Neutrophil (primary cell): ENCODE measurements around the gene HS3ST6.

Experiments used
- H3K27ac ChIP-seq: fragments of 200-600 bp; sonication (generic); 2 replicates; pipeline ENCODE4 v1.5.1; 2016; ENCODE audit warnings: mild to moderate bottlenecking, moderate library complexity
- H3K27me3 ChIP-seq: fragments of 200-600 bp; sonication (generic); 2 replicates; pipeline ENCODE4 v1.6.0; 2016; ENCODE audit warnings: mild to moderate bottlenecking
- H3K36me3 ChIP-seq: fragments of 200-600 bp; sonication (generic); 2 replicates; pipeline ENCODE4 v1.5.1; 2017
- H3K4me1 ChIP-seq, 2 experiments: fragments of 200-600 bp in 1 of 2; sonication (generic) in 1 of 2; 1 replicate in 1 of 2; 2 replicates in 1 of 2; pipeline versions ENCODE4 v1.5.1 to v1.6.1; 2013 to 2016; ENCODE audit warnings: low read depth in 1 of 2, low read length in 1 of 2, mild to moderate bottlenecking in 1 of 2, moderate library complexity in 1 of 2; ENCODE audit not compliant: control insufficient read depth in 1 of 2, insufficient read depth in 1 of 2
- H3K4me3 ChIP-seq, 2 experiments: fragments of 200-600 bp in 1 of 2; sonication (generic) in 1 of 2; 1 replicate in 1 of 2; 2 replicates in 1 of 2; pipeline ENCODE4 v1.5.1; 2013 to 2016; ENCODE audit warnings: low read depth in 1 of 2, low read length in 1 of 2, mild to moderate bottlenecking in 1 of 2, moderate library complexity in 1 of 2
- H3K9me3 ChIP-seq: fragments of 200-600 bp; sonication (generic); 2 replicates; pipeline ENCODE4 v1.5.1; 2016
- TF ChIP-seq, protein P1 (sequence below): fragments of 200-600 bp; sonication (generic); IDR thresholded peaks from 2 replicates; pipeline ENCODE4 v1.5.1; 2016; ENCODE audit warnings: antibody characterized with exemption

Gene HS3ST6

DNA sequence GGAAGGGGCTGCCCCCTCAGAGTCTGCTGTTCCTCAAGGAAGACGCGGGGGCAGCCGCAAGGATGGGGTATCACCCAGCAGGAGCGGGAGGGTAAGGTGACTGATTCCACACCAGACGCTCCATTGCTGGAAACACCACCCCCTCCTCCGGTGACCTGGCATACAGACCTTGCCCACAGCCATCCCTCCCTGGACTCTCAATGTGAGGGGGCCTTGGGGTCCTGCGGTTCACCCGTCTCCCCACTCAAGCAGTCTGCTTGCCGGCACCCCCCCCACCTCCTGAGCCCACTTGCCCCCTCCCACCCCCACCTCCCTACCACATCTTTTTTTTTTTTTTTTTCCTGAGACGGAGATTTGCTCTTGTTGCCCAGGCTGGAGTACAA, 12.1 kb upstream of the HS3ST6 start:
- no peaks in the 10 kb centered on the region for H3K27me3 ChIP-seq
- TF ChIP-seq, protein P1, sequence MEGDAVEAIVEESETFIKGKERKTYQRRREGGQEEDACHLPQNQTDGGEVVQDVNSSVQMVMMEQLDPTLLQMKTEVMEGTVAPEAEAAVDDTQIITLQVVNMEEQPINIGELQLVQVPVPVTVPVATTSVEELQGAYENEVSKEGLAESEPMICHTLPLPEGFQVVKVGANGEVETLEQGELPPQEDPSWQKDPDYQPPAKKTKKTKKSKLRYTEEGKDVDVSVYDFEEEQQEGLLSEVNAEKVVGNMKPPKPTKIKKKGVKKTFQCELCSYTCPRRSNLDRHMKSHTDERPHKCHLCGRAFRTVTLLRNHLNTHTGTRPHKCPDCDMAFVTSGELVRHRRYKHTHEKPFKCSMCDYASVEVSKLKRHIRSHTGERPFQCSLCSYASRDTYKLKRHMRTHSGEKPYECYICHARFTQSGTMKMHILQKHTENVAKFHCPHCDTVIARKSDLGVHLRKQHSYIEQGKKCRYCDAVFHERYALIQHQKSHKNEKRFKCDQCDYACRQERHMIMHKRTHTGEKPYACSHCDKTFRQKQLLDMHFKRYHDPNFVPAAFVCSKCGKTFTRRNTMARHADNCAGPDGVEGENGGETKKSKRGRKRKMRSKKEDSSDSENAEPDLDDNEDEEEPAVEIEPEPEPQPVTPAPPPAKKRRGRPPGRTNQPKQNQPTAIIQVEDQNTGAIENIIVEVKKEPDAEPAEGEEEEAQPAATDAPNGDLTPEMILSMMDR = no peak
- peaks cover 9% of the 10 kb centered on the region for H3K36me3 ChIP-seq
- peak overlapping the region; percentile 93 for H3K27ac ChIP-seq
- H3K4me1 ChIP-seq = peaks cover 58 to 63% of the 10 kb centered on the region in 2 experiments
- no peaks in the 10 kb centered on the region for H3K9me3 ChIP-seq
- peak overlapping the region; percentile 65 to 89 for H3K4me3 ChIP-seq

DNA sequence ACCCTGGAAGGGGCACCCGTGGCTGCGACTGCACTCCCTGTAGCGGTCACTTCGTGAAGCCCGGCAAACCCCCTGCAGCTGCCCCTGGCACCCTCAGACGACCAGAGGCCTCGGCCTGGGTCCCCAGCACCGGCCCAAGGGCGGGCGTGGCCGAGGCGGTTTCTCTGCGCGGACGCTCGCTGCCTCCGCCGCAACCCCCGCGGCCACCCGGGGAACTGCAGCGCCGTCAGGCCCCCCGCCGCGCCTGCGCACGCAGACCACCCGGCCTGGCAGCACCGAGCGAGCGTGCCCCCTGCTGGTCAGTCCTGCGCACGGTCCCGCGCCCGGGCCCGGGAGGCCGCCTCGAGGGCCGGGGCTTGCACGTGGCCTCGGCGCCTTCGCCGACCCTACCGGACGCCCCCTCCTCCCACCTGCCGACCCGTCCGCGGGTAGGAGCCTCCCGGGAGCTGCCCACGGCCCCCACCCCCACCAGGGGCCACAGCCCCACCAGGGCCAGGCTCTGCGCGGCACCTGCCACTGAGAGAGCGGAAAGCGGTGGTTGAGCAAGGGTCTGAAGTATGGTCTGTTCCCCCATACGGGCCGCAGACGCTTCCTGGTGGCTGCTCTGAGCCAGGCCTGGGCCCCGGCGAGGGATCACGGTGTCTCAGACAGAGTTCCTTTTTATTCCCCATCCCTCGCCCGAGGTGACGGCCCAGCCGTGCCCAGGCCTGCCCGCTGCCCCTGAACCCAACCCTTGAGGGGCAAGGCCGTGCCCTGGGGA, 11.5 kb upstream of the HS3ST6 start:
- Histone ChIP-seq H3K4me1 (peaks cover 52 to 58% of the 10 kb centered on the region in 2 experiments), H3K36me3 (peaks cover 3% of the 10 kb centered on the region), H3K4me3 (peak overlapping the region; percentile 65 to 89), H3K27ac (peak overlapping the region; percentile 93), H3K9me3 (no peaks in the 10 kb centered on the region), H3K27me3 (peaks cover 3% of the 10 kb centered on the region)
- TF ChIP-seq, protein P1 = peak; percentile 100

DNA sequence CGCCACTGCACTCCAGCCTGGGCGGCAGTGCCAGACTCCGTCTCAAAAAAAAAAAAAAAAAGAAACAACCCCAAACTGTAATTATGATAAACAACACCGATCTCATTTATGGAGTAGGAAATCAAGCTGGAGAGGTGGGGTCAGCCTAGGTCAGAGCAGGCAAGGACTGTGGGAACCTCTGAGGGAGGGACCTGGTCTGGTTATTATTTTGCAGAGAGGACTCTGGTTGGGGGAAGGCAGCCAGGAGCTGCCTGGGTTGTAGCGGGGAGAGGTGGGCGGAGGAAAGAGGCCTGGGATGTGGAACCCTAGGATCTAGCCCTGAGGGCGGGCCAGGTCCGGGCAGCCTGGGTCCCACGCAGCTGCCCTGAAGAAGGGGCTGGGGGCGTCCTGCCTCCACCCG, 10.9 kb upstream of the HS3ST6 start:
- no peaks in the 10 kb centered on the region for H3K36me3 ChIP-seq
- TF ChIP-seq, protein P1 = no peak
- H3K9me3 ChIP-seq = no peaks in the 10 kb centered on the region
- peak overlapping the region; percentile 65 to 89 for H3K4me3 ChIP-seq
- peaks cover 10% of the 10 kb centered on the region for H3K27me3 ChIP-seq
- H3K4me1 ChIP-seq = peaks cover 46 to 51% of the 10 kb centered on the region in 2 experiments
- peak overlapping the region; percentile 93 for H3K27ac ChIP-seq

DNA sequence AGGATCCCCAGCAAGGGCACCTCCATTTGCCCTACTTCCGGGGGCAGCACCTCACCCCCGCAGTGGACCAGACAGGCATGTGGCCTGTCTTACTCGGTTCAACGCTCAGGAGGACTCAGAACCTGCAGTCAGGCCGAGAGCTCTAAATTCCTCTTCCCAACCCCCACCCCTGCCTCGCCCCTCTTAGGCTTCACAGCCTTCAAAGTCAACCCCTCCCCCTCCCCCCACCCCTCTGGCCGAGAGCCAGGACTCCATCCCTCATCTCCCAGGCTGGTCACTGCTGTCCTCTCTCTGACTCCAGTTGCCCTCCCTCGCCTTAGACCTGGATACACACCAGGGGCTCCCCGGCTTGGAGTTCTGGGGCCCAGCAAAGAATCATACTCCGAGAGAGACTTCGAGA, 8.1 kb upstream of the HS3ST6 start:
- Histone ChIP-seq H3K4me1 (peaks cover 23% of the 10 kb centered on the region in 2 experiments), H3K27ac (no peak overlapping the region), H3K4me3 (no peak overlapping the region), H3K9me3 (no peaks in the 10 kb centered on the region), H3K36me3 (no peaks in the 10 kb centered on the region), H3K27me3 (peaks cover 38% of the 10 kb centered on the region)
- TF ChIP-seq, protein P1 = no peak

DNA sequence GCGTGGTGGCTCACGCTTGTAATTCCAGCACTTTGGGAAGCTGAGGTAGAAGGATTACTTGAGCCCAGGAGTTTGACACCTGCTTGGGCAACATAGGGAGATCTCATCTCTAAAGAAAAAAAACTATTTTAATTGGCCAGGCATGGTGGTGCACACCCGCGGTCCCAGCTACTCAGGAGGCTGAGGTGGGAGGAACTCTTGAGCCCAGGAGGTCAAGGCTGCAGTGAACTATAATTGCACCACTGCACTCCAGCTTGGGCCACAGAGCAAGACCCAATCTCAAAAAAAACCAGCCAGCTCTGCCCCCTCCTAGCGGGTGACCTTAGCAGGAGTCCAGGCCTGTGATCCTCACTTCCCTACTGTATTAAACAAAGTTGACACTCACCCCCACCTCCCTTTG, 5.9 kb upstream of the HS3ST6 start:
- Histone ChIP-seq H3K27me3 (peaks cover 60% of the 10 kb centered on the region), H3K9me3 (no peaks in the 10 kb centered on the region), H3K36me3 (no peaks in the 10 kb centered on the region), H3K4me3 (no peak overlapping the region), H3K4me1 (peaks cover under 1 to 6% of the 10 kb centered on the region in 2 experiments), H3K27ac (no peak overlapping the region)
- TF ChIP-seq, protein P1 = no peak
